T-helper 1 cell treated with Interleukin-12 subunit alpha and Interleukin-12 subunit beta and Interleukin-4 antibody, amounts not matched to agents 30 μg/mL and 1 μg/mL, for 36 hours (primary cell): ENCODE results near the gene PSD.

Source experiments
- H3K27ac Mint-ChIP-seq: one replicate; pipeline ENCODE4 v1.8.0; 2021; ENCODE audit warnings: mild to moderate bottlenecking, mixed read lengths
- H3K27me3 Mint-ChIP-seq: one replicate; pipeline ENCODE4 v1.8.0; 2021; ENCODE audit warnings: low read depth, mixed read lengths
- H3K36me3 Mint-ChIP-seq: one replicate; pipeline ENCODE4 v1.8.0; 2021; ENCODE audit warnings: low read depth, mixed read lengths
- H3K4me1 Mint-ChIP-seq: one replicate; pipeline ENCODE4 v1.8.0; 2021; ENCODE audit warnings: low read depth, mixed read lengths
- H3K4me3 Mint-ChIP-seq: one replicate; pipeline ENCODE4 v1.8.0; 2021; ENCODE audit warnings: mild to moderate bottlenecking, moderate library complexity, mixed read lengths
- H3K9me3 Mint-ChIP-seq: one replicate; pipeline ENCODE4 v1.8.0; 2021; ENCODE audit warnings: mixed read lengths

PSD gene

GRCh38 chr10:102407425-102408130 lies 11.0 kb downstream of the PSD start:
- H3K27ac Mint-ChIP-seq: peak overlapping the region; percentile 15
- peaks cover 2% of the 10 kb centered on the region for H3K36me3 Mint-ChIP-seq

GRCh38 chr10:102406815-102407214 lies 11.8 kb downstream of the PSD start:
- peak overlapping the region; percentile 77 for H3K27ac Mint-ChIP-seq
- H3K36me3 Mint-ChIP-seq: peaks cover 4% of the 10 kb centered on the region
- no peaks in the 10 kb centered on the region for H3K9me3 Mint-ChIP-seq
- no peak overlapping the region for H3K4me3 Mint-ChIP-seq
- peaks cover 27% of the 10 kb centered on the region for H3K4me1 Mint-ChIP-seq
- peaks cover 23% of the 10 kb centered on the region for H3K27me3 Mint-ChIP-seq

More at GRCh38 chr10:102407425-102408130, 11.0 kb downstream of the PSD start:
- H3K4me1 Mint-ChIP-seq: peaks cover 27% of the 10 kb centered on the region
- H3K9me3 Mint-ChIP-seq: no peaks in the 10 kb centered on the region
- peak overlapping the region; percentile 4 for H3K4me3 Mint-ChIP-seq
- peaks cover 23% of the 10 kb centered on the region for H3K27me3 Mint-ChIP-seq

- peak overlapping the region; percentile 37 for H3K27ac Mint-ChIP-seq
- H3K36me3 Mint-ChIP-seq: peaks cover 7% of the 10 kb centered on the region
- H3K27me3 Mint-ChIP-seq: peaks cover 14% of the 10 kb centered on the region
- H3K4me1 Mint-ChIP-seq: peaks cover 20% of the 10 kb centered on the region
- no peaks in the 10 kb centered on the region for H3K9me3 Mint-ChIP-seq
- peak overlapping the region; percentile 12 for H3K4me3 Mint-ChIP-seq
Measured at GRCh38 chr10:102405632-102406031, 13.0 kb downstream of the PSD start.

- Mint-ChIP-seq H3K27me3 (peaks cover 14% of the 10 kb centered on the region), H3K36me3 (peaks cover 12% of the 10 kb centered on the region), H3K9me3 (no peaks in the 10 kb centered on the region), H3K4me1 (peaks cover 23% of the 10 kb centered on the region), H3K4me3 (no peak overlapping the region), H3K27ac (no peak overlapping the region)
Measured at GRCh38 chr10:102405108-102405571, 13.4 kb downstream of the PSD start.

GRCh38 chr10:102404361-102405107 lies 14.1 kb downstream of the PSD start:
- no peak overlapping the region for H3K4me3 Mint-ChIP-seq
- no peak overlapping the region for H3K27ac Mint-ChIP-seq
- H3K9me3 Mint-ChIP-seq: no peaks in the 10 kb centered on the region
- peaks cover 7% of the 10 kb centered on the region for H3K27me3 Mint-ChIP-seq
- H3K36me3 Mint-ChIP-seq: peaks cover 16% of the 10 kb centered on the region
- peaks cover 21% of the 10 kb centered on the region for H3K4me1 Mint-ChIP-seq

- Mint-ChIP-seq H3K27me3 (peaks cover under 1% of the 10 kb centered on the region), H3K4me3 (no peak overlapping the region), H3K27ac (no peak overlapping the region), H3K36me3 (peaks cover 25% of the 10 kb centered on the region), H3K9me3 (no peaks in the 10 kb centered on the region), H3K4me1 (peaks cover 23% of the 10 kb centered on the region)
Measured at GRCh38 chr10:102403115-102403514, 15.5 kb downstream of the PSD start.

GRCh38 chr10:102402512-102402896 lies 16.1 kb downstream of the PSD start:
- Mint-ChIP-seq H3K27me3 (no peaks in the 10 kb centered on the region), H3K4me3 (no peak overlapping the region), H3K4me1 (peaks cover 28% of the 10 kb centered on the region), H3K27ac (no peak overlapping the region), H3K9me3 (no peaks in the 10 kb centered on the region), H3K36me3 (peaks cover 31% of the 10 kb centered on the region)

- no peaks in the 10 kb centered on the region for H3K27me3 Mint-ChIP-seq
- peaks cover 36% of the 10 kb centered on the region for H3K36me3 Mint-ChIP-seq
- no peak overlapping the region for H3K27ac Mint-ChIP-seq
- no peak overlapping the region for H3K4me3 Mint-ChIP-seq
- no peaks in the 10 kb centered on the region for H3K9me3 Mint-ChIP-seq
- peaks cover 32% of the 10 kb centered on the region for H3K4me1 Mint-ChIP-seq
Measured at GRCh38 chr10:102401735-102402511, 16.7 kb downstream of the PSD start.

- Mint-ChIP-seq H3K27ac (no peak overlapping the region), H3K4me3 (no peak overlapping the region), H3K36me3 (peaks cover 41% of the 10 kb centered on the region), H3K27me3 (no peaks in the 10 kb centered on the region), H3K9me3 (no peaks in the 10 kb centered on the region), H3K4me1 (peaks cover 34% of the 10 kb centered on the region)
Measured at GRCh38 chr10:102401342-102401654, 17.3 kb downstream of the PSD start.

- Mint-ChIP-seq H3K27ac (no peak overlapping the region), H3K4me3 (no peak overlapping the region), H3K9me3 (no peaks in the 10 kb centered on the region), H3K27me3 (no peaks in the 10 kb centered on the region), H3K36me3 (peaks cover 46% of the 10 kb centered on the region), H3K4me1 (peaks cover 34% of the 10 kb centered on the region)
Measured at GRCh38 chr10:102400598-102401341, 17.8 kb downstream of the PSD start.

GRCh38 chr10:102400076-102400475 lies 18.5 kb downstream of the PSD start:
- Mint-ChIP-seq H3K27ac (peak overlapping the region; percentile 63), H3K9me3 (no peaks in the 10 kb centered on the region), H3K4me3 (no peak overlapping the region), H3K36me3 (peaks cover 47% of the 10 kb centered on the region), H3K27me3 (no peaks in the 10 kb centered on the region), H3K4me1 (peaks cover 34% of the 10 kb centered on the region)

GRCh38 chr10:102399217-102400021 lies 19.2 kb downstream of the PSD start:
- Mint-ChIP-seq H3K27ac (peak overlapping the region; percentile 63), H3K4me3 (peak overlapping the region; percentile 70), H3K27me3 (no peaks in the 10 kb centered on the region), H3K4me1 (peaks cover 34% of the 10 kb centered on the region), H3K36me3 (peaks cover 47% of the 10 kb centered on the region), H3K9me3 (no peaks in the 10 kb centered on the region)

- H3K27ac Mint-ChIP-seq: peak overlapping the region; percentile 52
- no peaks in the 10 kb centered on the region for H3K27me3 Mint-ChIP-seq
- no peaks in the 10 kb centered on the region for H3K9me3 Mint-ChIP-seq
- peaks cover 48% of the 10 kb centered on the region for H3K36me3 Mint-ChIP-seq
- peak overlapping the region; percentile 70 for H3K4me3 Mint-ChIP-seq
- H3K4me1 Mint-ChIP-seq: peaks cover 37% of the 10 kb centered on the region
Measured at GRCh38 chr10:102398172-102399020, 20.2 kb downstream of the PSD start.
